Mesendoderm (in vitro differentiated cells): ENCODE data around the gene THSD4.

Experiments
- DNase-seq: peaks from one replicate; pipeline ENCODE4 v3.0.0; 2013
- H2AK5ac ChIP-seq: 2 replicates; pipeline ENCODE4 v1.6.1; 2013; ENCODE audit warnings: low read length, inconsistent platforms
- H2BK120ac ChIP-seq: 2 replicates; pipeline ENCODE4 v1.6.1; 2013; ENCODE audit warnings: low read depth, mild to moderate bottlenecking, low read length, moderate library complexity, mixed read lengths
- H2BK15ac ChIP-seq: replicated peaks from 2 replicates; pipeline ENCODE4 v1.6.1; 2013; ENCODE audit warnings: low read depth, mild to moderate bottlenecking, moderate library complexity
- H2BK5ac ChIP-seq: 2 replicates; pipeline ENCODE4 v1.6.1; 2013; ENCODE audit warnings: low read length, inconsistent platforms
- H3K18ac ChIP-seq: 2 replicates; pipeline ENCODE4 v1.6.1; 2013; ENCODE audit warnings: mild to moderate bottlenecking, low read length, mixed read lengths
- H3K23ac ChIP-seq: one replicate; pipeline ENCODE4 v1.6.1; 2013; ENCODE audit warnings: low read length
- H3K27ac ChIP-seq: 2 replicates; pipeline ENCODE4 v1.5.1; 2013; ENCODE audit warnings: low read depth, mild to moderate bottlenecking, inconsistent platforms, low read length, moderate library complexity
- H3K27me3 ChIP-seq: 2 replicates; pipeline ENCODE4 v1.6.1; 2013; ENCODE audit warnings: low read length, control low read depth, mild to moderate bottlenecking, inconsistent platforms; ENCODE audit not compliant: insufficient read depth, poor library complexity
- H3K36me3 ChIP-seq: 2 replicates; pipeline ENCODE4 v1.6.1; 2013; ENCODE audit warnings: low read length, inconsistent platforms; ENCODE audit not compliant: control insufficient read depth, insufficient read depth
- H3K4ac ChIP-seq: one replicate; pipeline ENCODE4 v1.6.1; 2013; ENCODE audit warnings: low read depth, mild to moderate bottlenecking, low read length, moderate library complexity
- H3K4me1 ChIP-seq: 2 replicates; pipeline ENCODE4 v1.6.1; 2013; ENCODE audit warnings: low read depth, low read length, inconsistent platforms; ENCODE audit not compliant: control insufficient read depth
- H3K4me2 ChIP-seq: 2 replicates; pipeline ENCODE4 v1.6.1; 2013; ENCODE audit warnings: low read length
- H3K4me3 ChIP-seq: 2 replicates; pipeline ENCODE4 v1.5.1; 2013; ENCODE audit warnings: mild to moderate bottlenecking, low read length
- H3K56ac ChIP-seq: one replicate; pipeline ENCODE4 v1.6.1; 2013; ENCODE audit warnings: low read length
- H3K79me1 ChIP-seq: 2 replicates; pipeline ENCODE4 v1.6.1; 2013; ENCODE audit warnings: low read length, inconsistent platforms
- H3K79me2 ChIP-seq: 2 replicates; pipeline ENCODE4 v1.6.1; 2013; ENCODE audit warnings: mild to moderate bottlenecking, low read length; ENCODE audit not compliant: control insufficient read depth, insufficient read depth
- H3K9ac ChIP-seq: 2 replicates; pipeline ENCODE4 v1.6.1; 2013; ENCODE audit warnings: low read length, inconsistent platforms
- H4K5ac ChIP-seq: one replicate; pipeline ENCODE4 v1.6.1; 2013; ENCODE audit warnings: low read length
- H4K8ac ChIP-seq: one replicate; pipeline ENCODE4 v1.6.1; 2013; ENCODE audit warnings: low read depth, mild to moderate bottlenecking, control low read depth, low read length, moderate library complexity
- WGBS: extraction: QIAGEN DNeasy Blood & Tissue Kit; methylation state at CpG from one replicate; pipeline ENCODE4 v1.1.7; 2013; ENCODE audit warnings: low lambda C conversion rate, missing lambda C conversion rate; ENCODE audit not compliant: insufficient coverage; ENCODE audit errors: extremely low coverage; 5-methylcytosine and 5-hydroxymethylcytosine counted together

THSD4 gene

DNA sequence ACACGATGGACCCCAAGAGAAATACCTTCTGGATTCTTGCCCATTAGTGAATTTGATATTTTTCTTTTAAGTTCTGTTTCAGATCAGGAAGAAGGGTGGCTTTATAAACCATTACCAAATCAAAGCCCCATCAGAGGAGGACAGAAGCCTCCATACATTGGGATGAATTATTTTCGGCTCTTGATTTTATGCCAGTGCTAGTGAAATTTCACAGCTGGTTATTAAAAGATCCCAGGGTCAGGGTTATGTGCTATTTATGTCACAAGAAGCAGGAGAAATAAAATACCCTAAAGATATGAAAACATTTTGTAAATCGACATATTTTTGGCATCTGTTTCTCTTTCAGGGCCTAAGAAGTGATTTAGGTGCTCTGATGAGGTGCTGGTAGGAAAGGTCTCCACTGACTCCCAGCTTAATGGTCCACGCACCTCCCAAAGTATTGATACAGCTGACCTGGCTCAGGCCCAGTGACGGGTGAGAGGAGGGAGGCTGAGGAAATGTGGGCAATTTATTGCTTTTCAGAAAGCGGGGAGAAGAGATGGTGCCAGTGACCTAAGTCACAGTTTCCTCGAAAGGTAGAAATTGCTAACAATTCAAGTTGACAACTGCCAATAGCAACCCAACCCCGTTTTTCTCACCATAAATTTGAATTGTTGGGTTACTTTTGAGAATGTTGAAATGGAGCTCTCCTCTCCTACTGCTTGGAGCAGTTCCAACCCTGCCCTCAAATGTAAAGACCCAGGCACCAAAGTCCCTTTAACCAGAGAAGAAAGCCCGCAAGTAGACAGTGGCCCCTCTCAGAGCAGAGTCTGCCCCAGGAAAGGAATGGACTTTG lies 379.5 kb downstream of the THSD4 start:
- Histone ChIP-seq H3K4me2 (no peak overlapping the region), H3K23ac (no peak overlapping the region), H4K8ac (no peak overlapping the region), H3K27me3 (no peaks in the 10 kb centered on the region), H3K9ac (no peak overlapping the region), H3K4me3 (no peak overlapping the region), H3K4me1 (no peaks in the 10 kb centered on the region), H4K5ac (no peak overlapping the region), H2AK5ac (no peak overlapping the region), H3K4ac (no peak overlapping the region), H2BK15ac (no peak overlapping the region), H3K79me1 (no peaks in the 10 kb centered on the region), H3K18ac (no peak overlapping the region), H2BK5ac (no peak overlapping the region), H3K56ac (no peak overlapping the region), H2BK120ac (no peak overlapping the region), H3K79me2 (no peaks in the 10 kb centered on the region), H3K27ac (no peak overlapping the region), H3K36me3 (no peaks in the 10 kb centered on the region)
- no CpG with 5 or more reads among the region's 9 CpGs for WGBS
- no peak for DNase-seq

DNA sequence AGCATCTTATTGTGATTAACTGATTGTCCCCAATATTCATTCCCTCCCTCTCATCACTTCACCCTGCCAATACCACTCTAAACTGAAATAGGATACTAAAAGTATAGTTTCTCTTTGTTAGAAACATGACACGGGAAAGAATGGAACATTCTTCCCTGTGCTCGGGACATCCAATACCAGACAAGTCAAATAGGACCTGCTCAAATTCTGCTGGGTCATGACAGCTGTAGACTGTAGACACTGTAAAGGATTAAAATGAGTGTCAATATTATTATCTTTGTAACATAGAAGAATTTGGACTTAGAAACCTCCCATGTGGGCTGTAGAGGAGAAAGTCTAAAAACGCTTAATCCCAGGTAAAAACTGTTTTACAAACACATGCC lies 380.1 kb downstream of the THSD4 start:
- no peaks in the 10 kb centered on the region for H3K79me1 ChIP-seq
- H3K27me3 ChIP-seq, result no peaks in the 10 kb centered on the region
- H3K9ac ChIP-seq, result no peak overlapping the region
- H3K79me2 ChIP-seq, result no peaks in the 10 kb centered on the region
- no peak overlapping the region for H2BK120ac ChIP-seq
- H3K27ac ChIP-seq, result no peak overlapping the region
- no peak overlapping the region for H3K23ac ChIP-seq
- H3K4me2 ChIP-seq, result no peak overlapping the region
- H3K4ac ChIP-seq, result no peak overlapping the region
- no CpG with 5 or more reads among the region's 3 CpGs for WGBS
- H3K36me3 ChIP-seq, result no peaks in the 10 kb centered on the region
- H3K4me1 ChIP-seq, result no peaks in the 10 kb centered on the region
- no peak overlapping the region for H2AK5ac ChIP-seq
- no peak overlapping the region for H3K18ac ChIP-seq
- no peak overlapping the region for H2BK5ac ChIP-seq
- H2BK15ac ChIP-seq, result no peak overlapping the region
- H3K56ac ChIP-seq, result no peak overlapping the region
- H4K8ac ChIP-seq, result no peak overlapping the region
- H4K5ac ChIP-seq, result no peak overlapping the region
- no peak overlapping the region for H3K4me3 ChIP-seq
- no peak for DNase-seq

DNA sequence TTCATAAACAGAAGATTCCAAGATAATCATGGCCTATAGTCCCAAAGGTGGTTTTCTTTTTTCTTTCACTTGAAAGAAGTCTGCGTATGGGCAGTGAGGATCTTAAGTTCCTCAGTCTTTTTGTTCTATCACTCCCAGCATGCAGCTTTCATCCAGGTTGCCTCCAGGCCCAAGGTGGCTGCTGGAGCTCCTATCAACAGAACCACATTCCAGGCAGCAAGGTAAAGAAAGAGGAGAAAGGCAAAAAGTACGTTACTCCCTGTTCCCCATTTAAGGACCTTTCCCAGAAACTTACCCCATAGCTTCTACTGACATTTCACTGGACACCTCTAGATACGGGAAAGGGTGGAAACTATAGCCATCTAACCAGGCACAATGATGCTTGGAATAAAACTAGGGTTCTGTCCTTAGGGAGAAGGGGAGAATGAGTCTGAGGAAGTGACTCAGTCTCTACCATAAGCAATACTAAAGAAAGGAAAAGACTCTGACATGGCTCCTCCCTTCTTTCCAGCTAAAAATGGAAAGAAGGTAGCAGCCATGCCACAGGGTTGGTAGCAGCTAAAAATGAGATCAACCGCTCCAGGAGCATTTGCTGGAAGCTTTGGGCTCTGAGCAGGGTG lies 381.2 kb downstream of the THSD4 start:
- no CpG with 5 or more reads among the region's 4 CpGs for WGBS
- H3K27me3 ChIP-seq, result no peaks in the 10 kb centered on the region
- H3K4me2 ChIP-seq, result no peak overlapping the region

GRCh38 chr15:71501344-71502076 lies 386.2 kb downstream of the THSD4 start:
- no peak overlapping the region for H3K56ac ChIP-seq
- H3K23ac ChIP-seq, result no peak overlapping the region
- H2BK120ac ChIP-seq, result no peak overlapping the region
- H3K9ac ChIP-seq, result no peak overlapping the region
- WGBS, result no CpG with 5 or more reads among the region's 1 CpG
- H4K8ac ChIP-seq, result no peak overlapping the region
- no peaks in the 10 kb centered on the region for H3K4me1 ChIP-seq
- no peak overlapping the region for H3K18ac ChIP-seq
- no peak overlapping the region for H2BK15ac ChIP-seq
- no peak overlapping the region for H4K5ac ChIP-seq
- no peak overlapping the region for H3K27ac ChIP-seq
- H3K27me3 ChIP-seq, result no peaks in the 10 kb centered on the region
- H3K36me3 ChIP-seq, result no peaks in the 10 kb centered on the region
- no peak overlapping the region for H3K4me2 ChIP-seq
- no peak for DNase-seq
- no peaks in the 10 kb centered on the region for H3K79me2 ChIP-seq
- H3K4ac ChIP-seq, result no peak overlapping the region
- H2AK5ac ChIP-seq, result no peak overlapping the region
- H3K4me3 ChIP-seq, result no peak overlapping the region
- H2BK5ac ChIP-seq, result no peak overlapping the region
- H3K79me1 ChIP-seq, result no peaks in the 10 kb centered on the region

More for the DNA sequence above, 381.2 kb downstream of the THSD4 start:
- Histone ChIP-seq H3K23ac (no peak overlapping the region), H4K5ac (no peak overlapping the region), H3K36me3 (no peaks in the 10 kb centered on the region), H2BK15ac (no peak overlapping the region), H3K79me1 (no peaks in the 10 kb centered on the region), H2BK5ac (no peak overlapping the region), H4K8ac (no peak overlapping the region), H3K4ac (no peak overlapping the region), H3K4me1 (no peaks in the 10 kb centered on the region), H3K79me2 (no peaks in the 10 kb centered on the region), H3K56ac (no peak overlapping the region), H2AK5ac (no peak overlapping the region), H2BK120ac (no peak overlapping the region), H3K4me3 (no peak overlapping the region), H3K18ac (no peak overlapping the region), H3K9ac (no peak overlapping the region), H3K27ac (no peak overlapping the region)
- no peak for DNase-seq

GRCh38 chr15:71502077-71502432 lies 386.8 kb downstream of the THSD4 start:
- Histone ChIP-seq H3K4me2 (no peak overlapping the region), H3K27ac (no peak overlapping the region), H3K23ac (no peak overlapping the region), H3K18ac (no peak overlapping the region), H2AK5ac (no peak overlapping the region), H3K79me1 (no peaks in the 10 kb centered on the region), H3K4me3 (no peak overlapping the region), H3K4me1 (no peaks in the 10 kb centered on the region), H4K5ac (no peak overlapping the region), H3K36me3 (no peaks in the 10 kb centered on the region), H2BK120ac (no peak overlapping the region), H4K8ac (no peak overlapping the region), H3K27me3 (no peaks in the 10 kb centered on the region), H2BK15ac (no peak overlapping the region), H2BK5ac (no peak overlapping the region), H3K56ac (no peak overlapping the region), H3K79me2 (no peaks in the 10 kb centered on the region), H3K9ac (no peak overlapping the region), H3K4ac (no peak overlapping the region)
- no peak for DNase-seq
- WGBS, result no CpG with 5 or more reads among the region's 1 CpG
